H1 (cell line): ENCODE measurements around the gene ZNF320. TPM values are rescaled to one million over a fixed set of nuclear protein-coding genes. Genes with fewer than 3 reads are reported as not detected.

Experiments
- CTCF ChIA-PET: fragments of 300-600 bp; sonication (Branson Sonifier 250); formaldehyde crosslinking; loops from one replicate; lab custom pipeline; 2021; ENCODE audit not compliant: partially characterized antibody; lab: Charles Lee
- POLR2A ChIA-PET: fragments of 300-600 bp; sonication (Branson Sonifier 250); formaldehyde crosslinking; loops from one replicate; lab custom pipeline; 2021; ENCODE audit warnings: inconsistent platforms; ENCODE audit not compliant: partially characterized antibody; lab: Charles Lee
- DNase-seq, 2 experiments: peaks; one replicate each; pipeline versions ENCODE4 v3.0.0 to v3.0.0-alpha.2; 2010 to 2022; ENCODE audit warnings: low spot score in 2 of 2, low read depth in 1 of 2, mixed read lengths in 1 of 2
- FAIRE-seq: peaks from 2 replicates; lab custom pipeline; 2011; peaks lifted over from hg19 to GRCh38; lab: Jason Lieb, UNC
- H2AFZ ChIP-seq: 2 replicates; pipeline ENCODE4 v1.8.1; 2012; ENCODE audit warnings: low read length, inconsistent platforms
- H2AK5ac ChIP-seq: 2 replicates; pipeline ENCODE4 v1.6.1; 2013; ENCODE audit warnings: low read depth, low read length
- H2BK120ac ChIP-seq: replicated peaks from 2 replicates; pipeline ENCODE3; 2013; ENCODE audit warnings: low read depth, low read length, inconsistent platforms
- H2BK12ac ChIP-seq: 2 replicates; pipeline ENCODE4 v1.6.1; 2013; ENCODE audit warnings: low read depth, low read length
- H2BK15ac ChIP-seq: 2 replicates; pipeline ENCODE4 v1.6.1; 2013; ENCODE audit warnings: low read length
- H2BK20ac ChIP-seq: 2 replicates; pipeline ENCODE4 v1.6.1; 2013; ENCODE audit warnings: low read length
- H2BK5ac ChIP-seq: 2 replicates; pipeline ENCODE4 v1.6.1; 2013; ENCODE audit warnings: low read depth, low read length
- H3K14ac ChIP-seq: 2 replicates; pipeline ENCODE4 v1.6.1; 2013; ENCODE audit warnings: inconsistent platforms; ENCODE audit not compliant: insufficient read length
- H3K18ac ChIP-seq: 2 replicates; pipeline ENCODE4 v1.6.1; 2013; ENCODE audit warnings: low read length; ENCODE audit errors: extremely low read depth
- H3K23ac ChIP-seq: 2 replicates; pipeline ENCODE4 v1.6.1; 2013; ENCODE audit warnings: inconsistent platforms; ENCODE audit not compliant: insufficient read length
- H3K23me2 ChIP-seq: 2 replicates; pipeline ENCODE4 v1.6.1; 2013; ENCODE audit warnings: low read depth, low read length
- H3K27ac ChIP-seq: 2 replicates; pipeline ENCODE4 v1.6.1; 2011; ENCODE audit warnings: low read depth, low read length, inconsistent platforms
- H3K27me3 ChIP-seq, 4 experiments: replicated peaks in 1 of 4; 1 replicate in 1 of 4; 2 replicates in 3 of 4; pipeline versions ENCODE4 v1.6.1 to v1.8.1; 2011 to 2013; ENCODE audit warnings: low read length in 3 of 4, mild to moderate bottlenecking in 3 of 4, inconsistent platforms in 2 of 4, mixed read lengths in 2 of 4, moderate library complexity in 1 of 4; ENCODE audit not compliant: control insufficient read depth in 3 of 4, insufficient read depth in 3 of 4; ENCODE audit errors: extremely low read depth in 1 of 4
- H3K36me3 ChIP-seq, 4 experiments: 2 replicates each; pipeline versions ENCODE4 v1.6.1 to v1.8.1; 2011 to 2013; ENCODE audit warnings: mild to moderate bottlenecking in 4 of 4, low read length in 3 of 4, moderate library complexity in 2 of 4, control low read depth in 1 of 4, inconsistent platforms in 1 of 4; ENCODE audit not compliant: insufficient read depth in 4 of 4, control insufficient read depth in 2 of 4
- H3K4ac ChIP-seq: replicated peaks from 2 replicates; pipeline ENCODE3; 2013; ENCODE audit warnings: low read length, low read depth, mixed read lengths, inconsistent platforms; ENCODE audit not compliant: insufficient read length
- H3K4me1 ChIP-seq, 4 experiments: replicated peaks in 1 of 4; 1 replicate in 1 of 4; 2 replicates in 3 of 4; pipeline versions ENCODE4 v1.6.1 to v1.8.1; 2011 to 2013; ENCODE audit warnings: low read length in 3 of 4, inconsistent platforms in 2 of 4, mixed read lengths in 1 of 4; ENCODE audit not compliant: insufficient read depth in 4 of 4, control insufficient read depth in 3 of 4
- H3K4me2 ChIP-seq, 2 experiments: 2 replicates each; pipeline versions ENCODE4 v1.6.1 to v1.8.1; 2011 to 2013; ENCODE audit warnings: low read depth in 2 of 2, low read length in 2 of 2, control low read depth in 1 of 2, inconsistent platforms in 1 of 2, mild to moderate bottlenecking in 1 of 2; ENCODE audit not compliant: insufficient read depth in 1 of 2
- H3K4me3 ChIP-seq, 4 experiments: fragments of 200-600, 300-600 bp in 1 of 4; sonication (generic), shearing (Covaris generic), sonication (Bioruptor Twin) in 1 of 4; 2 replicates each; pipeline versions ENCODE4 v1.5.1 to v1.8.1; 2011 to 2016; ENCODE audit warnings: low read length in 4 of 4, low read depth in 3 of 4, control low read depth in 2 of 4, inconsistent platforms in 2 of 4, mild to moderate bottlenecking in 2 of 4, mixed read lengths in 1 of 4, moderate library complexity in 1 of 4; ENCODE audit not compliant: insufficient read depth in 2 of 4; ENCODE audit errors: extremely low read depth in 1 of 4
- H3K56ac ChIP-seq: replicated peaks from 2 replicates; pipeline ENCODE3; 2013; ENCODE audit warnings: low read depth, mild to moderate bottlenecking, mixed read lengths, low read length, inconsistent platforms; ENCODE audit not compliant: insufficient read length
- H3K79me1 ChIP-seq: 2 replicates; pipeline ENCODE4 v1.6.1; 2013; ENCODE audit warnings: low read depth, low read length, control low read depth
- H3K79me2 ChIP-seq, 2 experiments: 2 replicates each; pipeline versions ENCODE4 v1.6.1 to v1.8.1; 2012 to 2013; ENCODE audit warnings: low read length in 2 of 2, mild to moderate bottlenecking in 2 of 2, inconsistent platforms in 1 of 2; ENCODE audit not compliant: insufficient read depth in 2 of 2, control insufficient read depth in 1 of 2
- H3K9ac ChIP-seq, 4 experiments: replicated peaks in 1 of 4; 1 replicate in 1 of 4; 2 replicates in 3 of 4; pipeline versions ENCODE4 v1.6.1 to v1.8.1; 2011 to 2013; ENCODE audit warnings: low read depth in 3 of 4, low read length in 3 of 4, control low read depth in 2 of 4, mild to moderate bottlenecking in 2 of 4, moderate library complexity in 2 of 4, inconsistent platforms in 1 of 4; ENCODE audit errors: extremely low read depth in 1 of 4
- H3K9me3 ChIP-seq, 2 experiments: 2 replicates each; pipeline versions ENCODE4 v1.6.1 to v1.8.1; 2012 to 2013; ENCODE audit warnings: mild to moderate bottlenecking in 2 of 2, moderate library complexity in 2 of 2, control low read depth in 1 of 2, inconsistent platforms in 1 of 2, low read depth in 1 of 2, low read length in 1 of 2, mixed read lengths in 1 of 2; ENCODE audit not compliant: insufficient read depth in 2 of 2
- H4K20me1 ChIP-seq, 2 experiments: replicated peaks in 1 of 2; 2 replicates each; pipeline versions ENCODE3 to v1.8.1; 2011 to 2013; ENCODE audit warnings: inconsistent platforms in 2 of 2, low read length in 2 of 2, mild to moderate bottlenecking in 1 of 2; ENCODE audit not compliant: insufficient read depth in 2 of 2, control insufficient read depth in 1 of 2
- H4K5ac ChIP-seq: 2 replicates; pipeline ENCODE4 v1.6.1; 2013; ENCODE audit warnings: low read length, low read depth, mixed read lengths, inconsistent platforms; ENCODE audit not compliant: insufficient read length
- H4K8ac ChIP-seq: 2 replicates; pipeline ENCODE4 v1.8.0; 2013; ENCODE audit warnings: mild to moderate bottlenecking, moderate library complexity, low read length, inconsistent platforms; ENCODE audit not compliant: insufficient read depth; ENCODE audit errors: extremely low read depth
- H4K91ac ChIP-seq: replicated peaks from 2 replicates; pipeline ENCODE3; 2013; ENCODE audit warnings: low read length, mixed read lengths, inconsistent platforms; ENCODE audit not compliant: insufficient read length
- BCL11A ChIP-seq, 2 experiments: IDR thresholded peaks; one replicate each; pipeline ENCODE4 v1.6.1; 2011; ENCODE audit warnings: low read depth in 2 of 2, low read length in 2 of 2, mild to moderate bottlenecking in 2 of 2
- FOSL1 ChIP-seq: IDR thresholded peaks from 2 replicates; pipeline ENCODE4 v1.6.1; 2011; ENCODE audit warnings: mild to moderate bottlenecking, low read depth, low read length, moderate library complexity; ENCODE audit not compliant: insufficient read depth
- GABPA ChIP-seq: IDR thresholded peaks from 2 replicates; pipeline ENCODE4 v1.6.1; 2011; ENCODE audit warnings: mild to moderate bottlenecking, low read length, moderate library complexity, borderline replicate concordance; ENCODE audit not compliant: insufficient read depth
- SIRT6 ChIP-seq: IDR thresholded peaks from one replicate; pipeline ENCODE4 v1.7.1; 2012; ENCODE audit warnings: low read length, inconsistent platforms
- SP1 ChIP-seq: IDR thresholded peaks from 2 replicates; pipeline ENCODE4 v1.6.1; 2011; ENCODE audit warnings: low read depth, low read length
- SRF ChIP-seq: IDR thresholded peaks from 2 replicates; pipeline ENCODE4 v1.6.1; 2011; ENCODE audit warnings: mild to moderate bottlenecking, low read depth, low read length, moderate library complexity
- WGBS, 2 experiments: shearing (Covaris generic) in 1 of 2; methylation state at CpG; one replicate each; pipeline versions ENCODE4 v1.1.6 to v1.1.7; 2013 to 2015; ENCODE audit warnings: low lambda C conversion rate in 2 of 2, mixed read lengths in 2 of 2, inconsistent platforms in 1 of 2, low coverage in 1 of 2, missing lambda C conversion rate in 1 of 2; ENCODE audit not compliant: insufficient replicate concordance in 2 of 2, insufficient coverage in 1 of 2, insufficient read length in 1 of 2; ENCODE audit errors: extremely low coverage in 1 of 2, missing lambda C conversion rate in 1 of 2; 5-methylcytosine and 5-hydroxymethylcytosine counted together
- polyA plus RNA-seq, 7 experiments: library from polyadenylated mRNA; depleted of rRNA in 3 of 7; stranded (reverse) in 5 of 7; unstranded in 2 of 7; fragments of >200 nt in 5 of 7; fragments of 200-250 nt in 2 of 7; gene quantifications; 1 replicate in 5 of 7; 2 replicates in 1 of 7; 4 replicates in 1 of 7; pipeline versions ENCODE4 v1.2.1 to v1.2.3, GENCODE V29; 2011 to 2013; ENCODE audit warnings: missing spikeins in 2 of 7, mixed read lengths in 2 of 7
- total RNA-seq: library from RNA; stranded (reverse); fragmentation: NEBNext Ultra II Directional; extraction: Animal tissue kit (Norgen Biotek cat#: 25700); gene quantifications from 2 replicates; pipeline ENCODE4 v1.2.1, GENCODE V29; 2021

ZNF320 gene
- total and polyA plus RNA-seq, 2 of the 8 experiments (the other 6 are each of a cell fraction or from before 2014, with no cell fraction given): 20.6 to 26.8 TPM

GRCh38 chr19:52889931-52890330 is 7.5 kb downstream of the ZNF320 start:
- Histone ChIP-seq H2BK15ac (no peak overlapping the region), H2BK120ac (no peak overlapping the region), H3K79me1 (peaks cover 5% of the 10 kb centered on the region; the same call in 1 of the 2 replicates), H4K5ac (no peak overlapping the region), H3K4me2 (no peak overlapping the region), H3K14ac (no peak overlapping the region), H3K27me3 (no peaks in the 10 kb centered on the region), H3K23ac (no peak overlapping the region), H3K4me3 (no peak overlapping the region), H3K4me1 (no peaks in the 10 kb centered on the region), H3K56ac (no peak overlapping the region), H3K23me2 (no peaks in the 10 kb centered on the region), H2BK20ac (no peak overlapping the region), H3K4ac (no peak overlapping the region), H3K79me2 (peaks cover 3 to 18% of the 10 kb centered on the region in 2 experiments; a peak in 2 of 4 replicates), H4K20me1 (peaks cover 0 to 1% of the 10 kb centered on the region in 2 experiments), H3K18ac (no peak overlapping the region), H3K9ac (no peak overlapping the region), H3K9me3 (no peaks in the 10 kb centered on the region), H3K27ac (no peak overlapping the region), H3K36me3 (peaks cover 15 to 54% (median 33%) of the 10 kb centered on the region in 4 experiments), H2BK5ac (no peak overlapping the region), H4K91ac (no peak overlapping the region), H4K8ac (no peak overlapping the region), H2AK5ac (no peak overlapping the region), H2AFZ (no peak overlapping the region), H2BK12ac (no peak overlapping the region)
- WGBS, 2 experiments: 86% methylated on average over 3 of the region's 4 CpGs; no CpG with 5 or more reads in 1 of the 2 experiments
- DNase-seq (no peak), FAIRE-seq (no peak)
- no peak for TF ChIP-seq SIRT6
- TF ChIP-seq BCL11A (IDR thresholded peaks at IDR 0.05; ENCODE audit: low read depth in 2 of 2, low read length in 2 of 2): no peak
- TF ChIP-seq SP1: no peak
- TF ChIP-seq SRF: no peak
- no peak for TF ChIP-seq GABPA
- TF ChIP-seq FOSL1: no peak
- CTCF ChIA-PET: interaction anchor here (1.9 kb wide), 1 partner anchor 130 kb away, joined by 4 read pairs; no protein-coding TSS in a partner anchor
- POLR2A ChIA-PET: interaction anchor here (0.7 to 1.3 kb wide), 2 partner anchors 10 to 11 kb away, joined by 3 read pairs; no protein-coding TSS in a partner anchor
